ENCODE results near the gene MECP2.
"Not testable (repeated sequence)": the region's sequence is repeated elsewhere in the genome, so short reads cannot be mapped to it uniquely, and the experiment has no call there.

Gene MECP2

GRCh38 chrX:154097589-154098541 lies at the start of gene MECP2:
Gene MECP2, minus strand, starts transcription at chrX:154097717.
- Histone ChIP-seq H3K36me3 (ENCODE audit: control insufficient read depth in 2 of 2, insufficient read depth in 2 of 2, low read length in 2 of 2) (no peaks in the 10 kb centered on the region), H3K27ac (ENCODE audit: low read length) (peak within 1 kb of the TSS; percentile 75), H3K4me1 (ENCODE audit: control insufficient read depth, insufficient read depth, low read length) (peaks cover 21% of the 10 kb centered on the region), H3K9me3 (ENCODE audit: control insufficient read depth in 2 of 2, low read length in 2 of 2) (no peaks in the 10 kb centered on the region), H3K27me3 (ENCODE audit: control insufficient read depth in 1 of 2, insufficient read depth in 2 of 2, low read length in 2 of 2) (peaks cover 0 to 2% of the 10 kb centered on the region in 2 donors), H3K9ac (ENCODE audit: low read length in 2 of 2) (peak within 1 kb of the TSS; percentile 79 to 80), H3K4me3 (ENCODE audit: low read length in 2 of 2) (peak within 1 kb of the TSS; percentile 82 to 83)

GRCh38 chrX:154144010-154144409 lies 46.5 kb upstream of the MECP2 start, which contains the start of gene OPN1LW:
Gene OPN1LW, plus strand, starts transcription at chrX:154144243. Its CDS starts 41 bp downstream, at chrX:154144284.
- not testable (repeated sequence) for H3K4me3 ChIP-seq (ENCODE audit: low read length in 2 of 2); H3K36me3 ChIP-seq (ENCODE audit: control insufficient read depth in 2 of 2, insufficient read depth in 2 of 2, low read length in 2 of 2); H3K27me3 ChIP-seq (ENCODE audit: control insufficient read depth in 1 of 2, insufficient read depth in 2 of 2, low read length in 2 of 2); H3K4me1 ChIP-seq (ENCODE audit: control insufficient read depth, insufficient read depth, low read length); H3K9me3 ChIP-seq (ENCODE audit: control insufficient read depth in 2 of 2, low read length in 2 of 2); H3K9ac ChIP-seq (ENCODE audit: low read length in 2 of 2); H3K27ac ChIP-seq (ENCODE audit: low read length)

- Histone ChIP-seq H3K9ac (ENCODE audit: low read length in 2 of 2) (no peak overlapping the region), H3K4me1 (ENCODE audit: control insufficient read depth, insufficient read depth, low read length) (no peaks in the 10 kb centered on the region), H3K27me3 (ENCODE audit: control insufficient read depth in 1 of 2, insufficient read depth in 2 of 2, low read length in 2 of 2) (no peaks in the 10 kb centered on the region), H3K4me3 (ENCODE audit: low read length in 2 of 2) (no peak overlapping the region), H3K27ac (ENCODE audit: low read length) (no peak overlapping the region), H3K9me3 (ENCODE audit: control insufficient read depth in 2 of 2, low read length in 2 of 2) (no peaks in the 10 kb centered on the region), H3K36me3 (ENCODE audit: control insufficient read depth in 2 of 2, insufficient read depth in 2 of 2, low read length in 2 of 2) (no peaks in the 10 kb centered on the region)
Observed at GRCh38 chrX:154142950-154143745, 45.6 kb upstream of the MECP2 start.

- Histone ChIP-seq H3K9ac (ENCODE audit: low read length in 2 of 2) (no peak overlapping the region), H3K27me3 (ENCODE audit: control insufficient read depth in 1 of 2, insufficient read depth in 2 of 2, low read length in 2 of 2) (peaks cover 0 to 1% of the 10 kb centered on the region in 2 donors), H3K36me3 (ENCODE audit: control insufficient read depth in 2 of 2, insufficient read depth in 2 of 2, low read length in 2 of 2) (no peaks in the 10 kb centered on the region), H3K9me3 (ENCODE audit: control insufficient read depth in 2 of 2, low read length in 2 of 2) (no peaks in the 10 kb centered on the region), H3K27ac (ENCODE audit: low read length) (no peak overlapping the region), H3K4me1 (ENCODE audit: control insufficient read depth, insufficient read depth, low read length) (no peaks in the 10 kb centered on the region), H3K4me3 (ENCODE audit: low read length in 2 of 2) (no peak overlapping the region)
Observed at GRCh38 chrX:154142386-154142785, 44.9 kb upstream of the MECP2 start.

GRCh38 chrX:154140742-154141141 lies 43.2 kb upstream of the MECP2 start:
- no peaks in the 10 kb centered on the region for H3K9me3 ChIP-seq (ENCODE audit: control insufficient read depth in 2 of 2, low read length in 2 of 2)
- H3K36me3 ChIP-seq (ENCODE audit: control insufficient read depth in 2 of 2, insufficient read depth in 2 of 2, low read length in 2 of 2), result no peaks in the 10 kb centered on the region
- H3K4me3 ChIP-seq (ENCODE audit: low read length in 2 of 2), result no peak overlapping the region
- H3K27ac ChIP-seq (ENCODE audit: low read length), result no peak overlapping the region
- no peak overlapping the region for H3K9ac ChIP-seq (ENCODE audit: low read length in 2 of 2)
- H3K4me1 ChIP-seq (ENCODE audit: control insufficient read depth, insufficient read depth, low read length), result no peaks in the 10 kb centered on the region
- H3K27me3 ChIP-seq (ENCODE audit: control insufficient read depth in 1 of 2, insufficient read depth in 2 of 2, low read length in 2 of 2), result peaks cover 0 to 2% of the 10 kb centered on the region in 2 donors

- no peaks in the 10 kb centered on the region for H3K9me3 ChIP-seq (ENCODE audit: control insufficient read depth in 2 of 2, low read length in 2 of 2)
Observed at GRCh38 chrX:154140206-154140605, 42.7 kb upstream of the MECP2 start.

GRCh38 chrX:154138857-154139256 lies 41.3 kb upstream of the MECP2 start:
- H3K27me3 ChIP-seq (ENCODE audit: control insufficient read depth in 1 of 2, insufficient read depth in 2 of 2, low read length in 2 of 2), result peaks cover 0 to 2% of the 10 kb centered on the region in 2 donors
- no peaks in the 10 kb centered on the region for H3K4me1 ChIP-seq (ENCODE audit: control insufficient read depth, insufficient read depth, low read length)
- no peaks in the 10 kb centered on the region for H3K9me3 ChIP-seq (ENCODE audit: control insufficient read depth in 2 of 2, low read length in 2 of 2)
- no peaks in the 10 kb centered on the region for H3K36me3 ChIP-seq (ENCODE audit: control insufficient read depth in 2 of 2, insufficient read depth in 2 of 2, low read length in 2 of 2)
- H3K27ac ChIP-seq (ENCODE audit: low read length), result no peak overlapping the region
- H3K4me3 ChIP-seq (ENCODE audit: low read length in 2 of 2), result no peak overlapping the region
- H3K9ac ChIP-seq (ENCODE audit: low read length in 2 of 2), result no peak overlapping the region

More at GRCh38 chrX:154140206-154140605, 42.7 kb upstream of the MECP2 start:
- no peak overlapping the region for H3K9ac ChIP-seq (ENCODE audit: low read length in 2 of 2)
- no peaks in the 10 kb centered on the region for H3K4me1 ChIP-seq (ENCODE audit: control insufficient read depth, insufficient read depth, low read length)
- no peak overlapping the region for H3K4me3 ChIP-seq (ENCODE audit: low read length in 2 of 2)
- peaks cover 0 to 2% of the 10 kb centered on the region in 2 donors for H3K27me3 ChIP-seq (ENCODE audit: control insufficient read depth in 1 of 2, insufficient read depth in 2 of 2, low read length in 2 of 2)
- no peaks in the 10 kb centered on the region for H3K36me3 ChIP-seq (ENCODE audit: control insufficient read depth in 2 of 2, insufficient read depth in 2 of 2, low read length in 2 of 2)
- H3K27ac ChIP-seq (ENCODE audit: low read length), result no peak overlapping the region

GRCh38 chrX:154136627-154137161 lies 39.2 kb upstream of the MECP2 start:
- Histone ChIP-seq H3K27ac (ENCODE audit: low read length) (no peak overlapping the region), H3K4me1 (ENCODE audit: control insufficient read depth, insufficient read depth, low read length) (no peaks in the 10 kb centered on the region), H3K36me3 (ENCODE audit: control insufficient read depth in 2 of 2, insufficient read depth in 2 of 2, low read length in 2 of 2) (no peaks in the 10 kb centered on the region)

GRCh38 chrX:154135458-154136229 lies 38.1 kb upstream of the MECP2 start:
- no peaks in the 10 kb centered on the region for H3K36me3 ChIP-seq (ENCODE audit: control insufficient read depth in 2 of 2, insufficient read depth in 2 of 2, low read length in 2 of 2)
- no peak overlapping the region for H3K9ac ChIP-seq (ENCODE audit: low read length in 2 of 2)
- no peak overlapping the region for H3K4me3 ChIP-seq (ENCODE audit: low read length in 2 of 2)
- no peak overlapping the region for H3K27ac ChIP-seq (ENCODE audit: low read length)
- no peaks in the 10 kb centered on the region for H3K9me3 ChIP-seq (ENCODE audit: control insufficient read depth in 2 of 2, low read length in 2 of 2)
- H3K4me1 ChIP-seq (ENCODE audit: control insufficient read depth, insufficient read depth, low read length), result no peaks in the 10 kb centered on the region
- peaks cover 0 to 6% of the 10 kb centered on the region in 2 donors for H3K27me3 ChIP-seq (ENCODE audit: control insufficient read depth in 1 of 2, insufficient read depth in 2 of 2, low read length in 2 of 2)

More at GRCh38 chrX:154136627-154137161, 39.2 kb upstream of the MECP2 start:
- Histone ChIP-seq H3K9me3 (ENCODE audit: control insufficient read depth in 2 of 2, low read length in 2 of 2) (no peaks in the 10 kb centered on the region), H3K27me3 (ENCODE audit: control insufficient read depth in 1 of 2, insufficient read depth in 2 of 2, low read length in 2 of 2) (peaks cover 0 to 6% of the 10 kb centered on the region in 2 donors), H3K4me3 (ENCODE audit: low read length in 2 of 2) (peak overlapping the region; percentile 19 to 55), H3K9ac (ENCODE audit: low read length in 2 of 2) (peak overlapping the region in 1 of 2 donors; percentile 45)

- no peaks in the 10 kb centered on the region for H3K4me1 ChIP-seq (ENCODE audit: control insufficient read depth, insufficient read depth, low read length)
- H3K9ac ChIP-seq (ENCODE audit: low read length in 2 of 2), result no peak overlapping the region
- no peak overlapping the region for H3K4me3 ChIP-seq (ENCODE audit: low read length in 2 of 2)
- no peaks in the 10 kb centered on the region for H3K9me3 ChIP-seq (ENCODE audit: control insufficient read depth in 2 of 2, low read length in 2 of 2)
- peaks cover 0 to 5% of the 10 kb centered on the region in 2 donors for H3K27me3 ChIP-seq (ENCODE audit: control insufficient read depth in 1 of 2, insufficient read depth in 2 of 2, low read length in 2 of 2)
- H3K27ac ChIP-seq (ENCODE audit: low read length), result no peak overlapping the region
- H3K36me3 ChIP-seq (ENCODE audit: control insufficient read depth in 2 of 2, insufficient read depth in 2 of 2, low read length in 2 of 2), result no peaks in the 10 kb centered on the region
Observed at GRCh38 chrX:154132366-154132765, 34.8 kb upstream of the MECP2 start.

Data from stomach smooth muscle (tissue), 2 donors.